ENCODE data around the gene DNAJB1.
"Not testable (repeated sequence)": the region's sequence is repeated elsewhere in the genome, so short reads cannot be mapped to it uniquely, and the experiment has no call there.

Gene DNAJB1

DNA sequence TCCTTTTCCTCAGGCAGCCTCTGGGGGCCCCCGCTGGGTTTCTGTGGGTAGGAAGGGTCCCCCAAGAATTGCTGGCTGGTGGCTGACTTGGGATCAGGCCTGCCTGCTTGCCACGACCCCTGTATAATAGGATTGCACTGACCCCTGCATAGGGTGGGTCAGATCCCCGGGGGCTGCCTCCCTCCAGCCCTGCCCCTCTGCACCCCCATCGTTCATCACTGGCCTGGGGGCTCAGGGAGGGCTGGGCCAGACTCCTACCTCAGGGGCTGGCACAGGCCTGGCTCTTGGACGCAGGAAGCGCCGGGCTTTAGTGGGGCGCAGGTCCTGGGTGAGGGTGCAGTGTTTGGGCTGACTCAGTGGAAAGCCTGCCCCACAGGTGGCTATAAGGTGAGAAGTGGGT is 43.1 kb upstream of the DNAJB1 start:
- H3K27ac ChIP-seq (ENCODE audit: low read length), result no peak overlapping the region
- H3K9me3 ChIP-seq (ENCODE audit: control insufficient read depth in 1 of 2, low read length in 2 of 2), result no peaks in the 10 kb centered on the region
- peaks cover 3 to 7% of the 10 kb centered on the region in 2 donors for H3K4me1 ChIP-seq (ENCODE audit: control insufficient read depth in 1 of 2, insufficient read depth in 2 of 2, low read length in 2 of 2)
- no peak overlapping the region for H3K4me3 ChIP-seq (ENCODE audit: low read depth in 1 of 2, low read length in 2 of 2)
- H3K36me3 ChIP-seq (ENCODE audit: control insufficient read depth in 1 of 2, insufficient read depth in 2 of 2, low read length in 2 of 2), result peaks cover 0 to 13% of the 10 kb centered on the region in 2 donors
- H3K27me3 ChIP-seq (ENCODE audit: low read depth, low read length), result no peaks in the 10 kb centered on the region

DNA sequence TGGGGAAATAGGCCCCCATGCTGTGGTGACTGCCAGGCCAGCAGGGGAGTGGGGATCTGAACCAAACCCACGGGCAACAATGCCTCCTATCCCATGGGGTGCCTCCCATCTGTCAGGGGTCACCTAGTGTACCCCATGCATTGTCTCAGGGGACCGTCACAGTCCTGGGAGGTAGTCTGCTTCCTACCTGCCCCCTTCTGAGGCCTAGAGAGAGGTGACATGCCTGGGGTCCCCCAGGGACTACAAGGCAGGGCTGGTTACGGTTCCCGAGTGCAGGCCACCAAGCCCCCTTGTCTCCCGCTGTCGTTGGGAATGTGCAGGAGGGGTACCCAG is 42.5 kb upstream of the DNAJB1 start:
- H3K27ac ChIP-seq (ENCODE audit: low read length), result no peak overlapping the region
- H3K27me3 ChIP-seq (ENCODE audit: low read depth, low read length), result no peaks in the 10 kb centered on the region
- peaks cover 3 to 7% of the 10 kb centered on the region in 2 donors for H3K4me1 ChIP-seq (ENCODE audit: control insufficient read depth in 1 of 2, insufficient read depth in 2 of 2, low read length in 2 of 2)
- H3K4me3 ChIP-seq (ENCODE audit: low read depth in 1 of 2, low read length in 2 of 2), result no peak overlapping the region
- no peaks in the 10 kb centered on the region for H3K9me3 ChIP-seq (ENCODE audit: control insufficient read depth in 1 of 2, low read length in 2 of 2)
- H3K36me3 ChIP-seq (ENCODE audit: control insufficient read depth in 1 of 2, insufficient read depth in 2 of 2, low read length in 2 of 2), result peaks cover 0 to 13% of the 10 kb centered on the region in 2 donors

DNA sequence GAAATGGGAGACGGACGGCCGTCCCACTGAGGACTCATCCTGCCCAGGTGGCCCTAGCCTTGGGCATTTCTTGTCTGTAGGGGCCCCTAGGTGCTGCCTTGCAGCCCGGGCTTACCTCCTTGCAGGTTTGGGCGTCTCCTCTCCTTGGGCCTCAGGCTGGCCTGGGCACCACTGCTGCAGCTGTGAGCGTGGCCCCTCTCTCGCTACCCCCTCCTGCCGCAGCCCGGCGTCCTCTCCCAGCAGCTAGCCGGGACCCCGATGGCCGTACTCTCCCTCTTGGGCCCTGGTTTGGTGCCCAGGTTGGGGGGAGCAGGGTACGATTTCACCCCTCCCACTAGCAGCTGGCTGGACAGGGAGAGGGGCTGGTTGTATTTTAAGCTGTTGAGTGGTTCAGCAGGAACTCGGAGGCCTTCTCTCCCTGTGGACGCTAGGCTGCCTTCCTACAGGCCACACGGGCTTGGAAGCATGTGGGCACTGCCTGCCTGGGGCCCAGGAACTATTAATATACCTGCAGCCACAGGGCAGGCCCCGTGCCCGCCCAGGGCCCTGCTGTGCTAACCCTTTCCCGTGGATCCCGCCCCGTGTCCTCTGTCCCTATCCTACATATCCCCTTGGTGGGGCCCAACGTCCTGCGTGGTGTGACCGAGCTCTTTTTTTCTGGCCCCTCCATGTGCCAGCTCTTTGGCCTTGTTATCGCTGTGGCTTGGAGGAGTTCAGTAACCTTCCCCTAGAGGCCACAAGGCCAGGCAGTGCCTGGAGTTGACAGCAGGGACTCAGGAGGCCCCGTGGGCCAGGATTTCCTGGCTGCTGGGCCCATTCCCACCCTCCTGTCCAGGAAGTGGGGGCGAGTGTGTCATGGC is 41.9 kb upstream of the DNAJB1 start:
- H3K36me3 ChIP-seq (ENCODE audit: control insufficient read depth in 1 of 2, insufficient read depth in 2 of 2, low read length in 2 of 2), result peaks cover 0 to 7% of the 10 kb centered on the region in 2 donors
- no peak overlapping the region for H3K27ac ChIP-seq (ENCODE audit: low read length)
- H3K4me1 ChIP-seq (ENCODE audit: control insufficient read depth in 1 of 2, insufficient read depth in 2 of 2, low read length in 2 of 2), result peaks cover 3 to 7% of the 10 kb centered on the region in 2 donors
- no peaks in the 10 kb centered on the region for H3K27me3 ChIP-seq (ENCODE audit: low read depth, low read length)
- H3K4me3 ChIP-seq (ENCODE audit: low read depth in 1 of 2, low read length in 2 of 2), result no peak overlapping the region
- no peaks in the 10 kb centered on the region for H3K9me3 ChIP-seq (ENCODE audit: control insufficient read depth in 1 of 2, low read length in 2 of 2)

DNA sequence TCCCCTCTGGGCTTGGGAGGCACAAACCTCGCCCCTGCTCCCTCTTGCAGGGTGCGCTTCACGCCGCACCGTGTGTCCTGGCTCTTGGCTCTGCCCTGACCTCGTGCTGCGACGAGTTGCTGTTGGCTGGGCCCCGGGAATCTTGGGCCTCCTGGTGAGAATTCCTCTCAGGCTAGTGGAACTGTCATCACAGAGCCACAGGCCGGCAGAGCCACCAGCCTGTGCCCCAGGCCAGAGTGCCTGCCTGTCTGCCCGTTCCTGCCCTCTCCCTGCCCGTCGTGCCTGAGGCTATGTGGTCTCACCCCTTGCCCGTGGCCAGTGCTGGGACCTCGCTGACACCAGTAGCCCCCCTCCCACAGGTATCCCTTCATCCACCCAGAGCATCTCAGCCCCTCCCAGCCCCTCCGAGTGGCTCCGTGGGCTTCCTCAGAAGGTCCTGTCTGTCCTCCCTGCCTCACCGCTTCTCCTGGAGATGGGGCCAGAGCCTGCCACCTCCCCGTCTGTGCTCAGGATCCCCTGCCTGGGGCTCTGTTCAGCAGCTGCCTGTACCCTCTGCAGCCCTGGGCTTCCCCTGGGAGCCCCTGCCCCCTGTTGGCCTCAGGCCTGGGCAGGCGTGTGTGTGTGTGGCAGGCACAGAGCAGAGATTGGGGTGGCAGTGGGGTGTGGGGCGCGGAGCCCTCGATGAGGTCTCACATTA is 40.3 kb upstream of the DNAJB1 start:
- peaks cover 3 to 7% of the 10 kb centered on the region in 2 donors for H3K4me1 ChIP-seq (ENCODE audit: control insufficient read depth in 1 of 2, insufficient read depth in 2 of 2, low read length in 2 of 2)
- H3K27me3 ChIP-seq (ENCODE audit: low read depth, low read length), result no peaks in the 10 kb centered on the region
- H3K27ac ChIP-seq (ENCODE audit: low read length), result no peak overlapping the region

DNA sequence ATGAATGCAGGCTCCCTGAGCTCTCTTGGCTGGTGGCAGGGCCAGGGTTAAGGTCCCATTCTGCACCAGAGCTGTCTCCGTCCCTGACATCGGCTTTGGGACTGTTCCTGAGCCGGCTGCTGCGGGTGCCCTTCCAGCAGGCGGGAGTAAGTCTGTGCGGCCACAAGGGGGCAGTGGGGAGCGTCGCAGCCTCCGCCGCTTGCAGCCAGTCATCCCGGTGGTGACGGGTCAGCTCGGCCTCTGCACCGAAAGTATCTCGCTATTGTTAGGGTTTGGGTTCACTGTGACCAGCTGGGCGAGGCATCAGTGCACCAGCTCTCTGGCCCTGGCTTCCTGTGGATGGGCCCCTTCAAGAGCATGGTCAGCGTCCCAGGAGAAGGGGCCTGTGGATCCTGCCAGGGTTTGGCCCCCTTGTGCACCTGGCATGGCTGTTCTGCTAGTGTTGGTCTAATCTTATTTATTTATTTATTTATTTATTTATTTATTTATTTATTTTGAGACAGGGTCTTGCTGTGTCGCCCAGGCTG is 38.5 kb upstream of the DNAJB1 start:
- Histone ChIP-seq H3K9me3 (ENCODE audit: control insufficient read depth in 1 of 2, low read length in 2 of 2) (no peaks in the 10 kb centered on the region), H3K4me3 (ENCODE audit: low read depth in 1 of 2, low read length in 2 of 2) (peak overlapping the region in 1 of 2 donors; percentile 34)

More for the DNA sequence above, 40.3 kb upstream of the DNAJB1 start:
- Histone ChIP-seq H3K4me3 (ENCODE audit: low read depth in 1 of 2, low read length in 2 of 2) (no peak overlapping the region), H3K9me3 (ENCODE audit: control insufficient read depth in 1 of 2, low read length in 2 of 2) (no peaks in the 10 kb centered on the region), H3K36me3 (ENCODE audit: control insufficient read depth in 1 of 2, insufficient read depth in 2 of 2, low read length in 2 of 2) (peaks cover 0 to under 1% of the 10 kb centered on the region in 2 donors)

DNA sequence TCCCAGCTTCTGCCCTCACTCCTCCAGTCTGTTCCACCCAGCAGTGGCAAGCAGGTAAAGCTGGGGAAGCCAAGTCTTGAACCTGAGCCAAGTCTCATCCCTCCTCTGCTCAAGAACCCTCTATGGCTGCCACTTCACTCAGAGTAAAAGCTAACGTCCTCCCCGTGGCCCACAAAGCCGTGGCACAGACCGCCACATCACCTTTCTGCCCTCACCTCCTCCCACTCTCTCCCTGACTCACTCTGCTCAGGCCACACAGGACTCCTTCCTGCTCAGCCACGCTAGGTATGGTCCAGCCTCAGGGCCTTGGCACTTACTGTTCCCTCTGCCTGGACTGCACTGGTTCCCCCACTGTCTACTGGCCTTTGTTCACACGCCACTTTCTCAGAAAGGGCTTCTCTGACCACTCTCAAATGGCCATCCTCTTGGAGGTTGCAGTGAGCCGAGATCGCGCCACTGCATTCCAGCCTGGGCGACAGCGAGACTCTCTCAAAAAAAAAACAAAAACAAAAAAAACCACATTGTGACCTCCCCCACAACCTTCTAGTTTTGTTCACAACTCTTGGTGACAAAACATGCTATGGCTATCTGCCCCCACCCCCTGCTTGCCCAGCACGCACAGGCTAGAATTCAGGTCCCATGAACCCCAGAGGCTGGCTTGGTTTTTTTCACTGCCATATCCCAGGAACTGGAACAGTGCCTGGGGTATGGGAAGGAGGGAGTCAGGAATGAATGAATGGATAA is 37.9 kb upstream of the DNAJB1 start:
- Histone ChIP-seq H3K36me3 (ENCODE audit: control insufficient read depth in 1 of 2, insufficient read depth in 2 of 2, low read length in 2 of 2) (no peaks in the 10 kb centered on the region), H3K27me3 (ENCODE audit: low read depth, low read length) (no peaks in the 10 kb centered on the region), H3K27ac (ENCODE audit: low read length) (no peak overlapping the region), H3K4me3 (ENCODE audit: low read depth in 1 of 2, low read length in 2 of 2) (peak overlapping the region in 1 of 2 donors; percentile 34), H3K4me1 (ENCODE audit: control insufficient read depth in 1 of 2, insufficient read depth in 2 of 2, low read length in 2 of 2) (peaks cover 3 to 10% of the 10 kb centered on the region in 2 donors), H3K9me3 (ENCODE audit: control insufficient read depth in 1 of 2, low read length in 2 of 2) (no peaks in the 10 kb centered on the region)

More for the DNA sequence above, 38.5 kb upstream of the DNAJB1 start:
- H3K4me1 ChIP-seq (ENCODE audit: control insufficient read depth in 1 of 2, insufficient read depth in 2 of 2, low read length in 2 of 2), result peaks cover 3 to 7% of the 10 kb centered on the region in 2 donors
- no peaks in the 10 kb centered on the region for H3K36me3 ChIP-seq (ENCODE audit: control insufficient read depth in 1 of 2, insufficient read depth in 2 of 2, low read length in 2 of 2)
- no peaks in the 10 kb centered on the region for H3K27me3 ChIP-seq (ENCODE audit: low read depth, low read length)
- no peak overlapping the region for H3K27ac ChIP-seq (ENCODE audit: low read length)

DNA sequence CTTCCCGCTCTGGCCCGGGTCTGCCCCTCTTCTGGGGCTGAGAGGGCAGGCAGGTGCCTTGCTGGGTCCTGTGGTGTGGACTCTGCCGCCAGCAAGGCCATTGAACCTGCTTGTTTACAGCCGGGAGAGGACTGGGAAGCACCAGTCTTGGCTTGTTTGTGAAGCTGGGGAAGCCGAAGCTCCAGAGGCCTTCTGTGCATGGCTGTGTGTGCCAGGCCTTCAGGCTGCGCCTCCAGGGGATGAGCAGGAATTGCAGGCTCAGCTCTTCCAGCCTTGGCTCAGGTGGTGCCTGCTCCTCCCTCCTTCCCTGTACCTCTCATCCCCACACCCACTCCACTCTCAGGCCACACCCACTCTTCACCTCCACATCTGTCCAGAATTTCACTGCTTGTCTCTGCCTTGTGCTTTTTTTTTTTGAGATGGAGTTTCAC is 36.2 kb upstream of the DNAJB1 start:
- no peaks in the 10 kb centered on the region for H3K9me3 ChIP-seq (ENCODE audit: control insufficient read depth in 1 of 2, low read length in 2 of 2)
- no peak overlapping the region for H3K27ac ChIP-seq (ENCODE audit: low read length)
- H3K36me3 ChIP-seq (ENCODE audit: control insufficient read depth in 1 of 2, insufficient read depth in 2 of 2, low read length in 2 of 2), result no peaks in the 10 kb centered on the region
- H3K27me3 ChIP-seq (ENCODE audit: low read depth, low read length), result no peaks in the 10 kb centered on the region
- no peak overlapping the region for H3K4me3 ChIP-seq (ENCODE audit: low read depth in 1 of 2, low read length in 2 of 2)
- peaks cover 3 to 10% of the 10 kb centered on the region in 2 donors for H3K4me1 ChIP-seq (ENCODE audit: control insufficient read depth in 1 of 2, insufficient read depth in 2 of 2, low read length in 2 of 2)

DNA sequence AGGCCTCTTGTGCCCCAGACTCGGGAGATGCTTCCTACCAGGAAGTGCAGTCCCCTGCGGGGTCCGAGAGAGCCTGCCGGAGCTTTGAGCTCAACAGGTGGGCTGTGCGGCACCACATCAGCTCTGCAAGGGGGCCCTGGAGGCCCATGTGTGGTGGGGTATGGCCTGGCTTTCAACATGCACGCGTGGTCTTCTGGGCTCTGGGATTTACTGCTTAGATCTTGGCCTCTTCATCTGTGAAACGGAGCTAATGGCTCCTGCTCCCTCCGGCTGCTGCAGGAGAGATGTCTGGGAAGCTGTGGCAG is 35.7 kb upstream of the DNAJB1 start:
- peaks cover 3 to 10% of the 10 kb centered on the region in 2 donors for H3K4me1 ChIP-seq (ENCODE audit: control insufficient read depth in 1 of 2, insufficient read depth in 2 of 2, low read length in 2 of 2)
- no peak overlapping the region for H3K4me3 ChIP-seq (ENCODE audit: low read depth in 1 of 2, low read length in 2 of 2)
- no peaks in the 10 kb centered on the region for H3K27me3 ChIP-seq (ENCODE audit: low read depth, low read length)
- no peaks in the 10 kb centered on the region for H3K36me3 ChIP-seq (ENCODE audit: control insufficient read depth in 1 of 2, insufficient read depth in 2 of 2, low read length in 2 of 2)
- no peak overlapping the region for H3K27ac ChIP-seq (ENCODE audit: low read length)
- H3K9me3 ChIP-seq (ENCODE audit: control insufficient read depth in 1 of 2, low read length in 2 of 2), result no peaks in the 10 kb centered on the region

DNA sequence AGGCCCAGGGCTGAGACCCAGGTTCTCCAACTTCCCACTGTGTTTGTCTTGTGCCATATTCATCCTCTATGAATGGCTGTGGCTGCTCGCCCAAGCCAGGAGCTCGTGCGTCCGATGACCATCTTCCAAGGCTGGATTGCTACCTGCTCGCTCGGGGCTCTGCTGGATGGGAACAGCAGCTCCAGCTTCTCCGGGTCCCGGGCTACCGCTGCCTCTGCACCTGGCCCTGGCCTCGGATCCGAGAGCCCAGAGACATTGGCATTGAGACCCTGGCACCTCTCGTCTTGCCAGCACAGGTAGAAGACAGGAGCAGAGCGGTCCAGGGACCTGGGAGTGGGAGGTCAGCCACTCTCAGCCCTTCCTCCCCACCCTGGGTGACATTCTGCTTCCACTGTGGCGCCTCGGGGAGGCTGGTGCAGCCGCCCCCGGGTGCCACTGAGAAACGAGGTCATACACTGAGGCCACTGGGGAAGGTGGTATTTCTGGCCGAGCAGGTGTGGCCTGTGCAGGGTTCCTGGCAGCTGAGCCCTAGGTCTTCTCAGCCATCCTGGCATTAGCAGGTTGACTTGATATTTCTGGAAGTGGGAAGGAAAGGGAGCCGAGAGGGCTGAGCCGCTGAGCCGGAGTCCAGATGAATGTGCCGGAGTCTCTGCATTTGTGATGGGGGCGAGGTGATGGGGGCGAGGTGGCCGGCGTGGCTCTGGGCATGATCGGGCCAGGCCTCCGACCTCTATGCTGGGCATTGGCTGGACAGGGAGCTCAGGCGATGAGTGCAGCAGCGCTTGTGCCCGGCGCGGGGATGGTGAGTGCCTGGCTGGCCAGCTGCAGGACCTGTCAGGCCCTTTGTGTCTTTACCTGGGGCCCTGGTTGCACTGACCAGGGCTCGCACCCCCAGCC is 35.1 kb upstream of the DNAJB1 start:
- Histone ChIP-seq H3K4me3 (ENCODE audit: low read depth in 1 of 2, low read length in 2 of 2) (no peak overlapping the region), H3K27ac (ENCODE audit: low read length) (no peak overlapping the region)

DNA sequence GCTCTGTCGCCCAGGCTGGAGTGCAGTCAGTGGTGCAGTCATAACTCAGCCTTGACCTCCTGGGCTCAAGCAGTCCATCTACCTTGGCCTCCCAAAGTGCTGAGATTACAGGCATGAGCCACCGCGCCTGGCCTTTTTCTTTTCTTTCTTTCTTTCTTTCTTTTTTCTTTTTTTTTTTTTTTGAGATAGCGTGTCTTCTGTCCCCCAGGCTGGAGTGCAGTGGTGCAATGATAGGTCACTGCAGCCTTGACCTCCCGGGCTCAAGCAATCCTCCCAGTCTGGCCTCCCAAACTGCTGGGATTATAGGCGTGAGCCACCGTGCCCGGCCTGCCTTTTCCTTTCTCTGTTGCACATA is 33.8 kb upstream of the DNAJB1 start:
- H3K27me3 ChIP-seq (ENCODE audit: low read depth, low read length); H3K4me3 ChIP-seq (ENCODE audit: low read depth in 1 of 2, low read length in 2 of 2); H3K36me3 ChIP-seq (ENCODE audit: control insufficient read depth in 1 of 2, insufficient read depth in 2 of 2, low read length in 2 of 2); H3K27ac ChIP-seq (ENCODE audit: low read length); H3K9me3 ChIP-seq (ENCODE audit: control insufficient read depth in 1 of 2, low read length in 2 of 2): not testable (repeated sequence)
- H3K4me1 ChIP-seq (ENCODE audit: control insufficient read depth in 1 of 2, insufficient read depth in 2 of 2, low read length in 2 of 2), result peaks cover 3 to 10% of the 10 kb centered on the region in 2 donors

More for the DNA sequence above, 35.1 kb upstream of the DNAJB1 start:
- Histone ChIP-seq H3K27me3 (ENCODE audit: low read depth, low read length) (no peaks in the 10 kb centered on the region), H3K36me3 (ENCODE audit: control insufficient read depth in 1 of 2, insufficient read depth in 2 of 2, low read length in 2 of 2) (no peaks in the 10 kb centered on the region), H3K9me3 (ENCODE audit: control insufficient read depth in 1 of 2, low read length in 2 of 2) (no peaks in the 10 kb centered on the region), H3K4me1 (ENCODE audit: control insufficient read depth in 1 of 2, insufficient read depth in 2 of 2, low read length in 2 of 2) (peaks cover 3 to 10% of the 10 kb centered on the region in 2 donors)

Measured in muscle layer of duodenum (tissue), 2 donors.